ENCODE results near the gene SBK3.

GRCh38 chr19:55493645-55494171 is 51.6 kb downstream of the SBK3 start:
- no peak for TF ChIP-seq CTCF (IDR thresholded peaks at IDR 0.05)
- no peak for TF ChIP-seq POLR2A (IDR thresholded peaks at IDR 0.05)

Measured in esophagus squamous epithelium (tissue), 4 donors.